Left kidney (tissue), 2 donors: ENCODE results near the gene USP13. TPM values are rescaled to one million over a fixed set of nuclear protein-coding genes. Genes with fewer than 3 reads are reported as not detected.

ENCODE experiments used
- DNase-seq: peaks from one replicate; pipeline ENCODE4 v3.0.0-alpha.2; 2013
- polyA plus RNA-seq: library from polyadenylated mRNA; unstranded; fragments of 120-200 nt; gene quantifications from one replicate; pipeline ENCODE4 v1.2.1, GENCODE V29; 2013; ENCODE audit not compliant: insufficient read length

USP13 gene
- polyA plus RNA-seq, 1 donor, result 19.0 TPM

- DNase-seq, result no peak
Measured at GRCh38 chr3:179697736-179698332, 45.0 kb downstream of the USP13 start.

GRCh38 chr3:179700716-179701115 lies 47.9 kb downstream of the USP13 start:
- no peak for DNase-seq

- no peak for DNase-seq
Measured at GRCh38 chr3:179701176-179701827, 48.5 kb downstream of the USP13 start.

GRCh38 chr3:179702271-179702947 lies 49.6 kb downstream of the USP13 start:
- DNase-seq, result no peak

- DNase-seq, result no peak
Measured at GRCh38 chr3:179703816-179704215, 51.0 kb downstream of the USP13 start.

GRCh38 chr3:179706233-179706632 lies 53.4 kb downstream of the USP13 start:
- no peak for DNase-seq

- DNase-seq, result no peak
Measured at GRCh38 chr3:179710079-179710478, 57.2 kb downstream of the USP13 start.

GRCh38 chr3:179713643-179714090 lies 60.8 kb downstream of the USP13 start:
- peak; percentile 21 for DNase-seq

- DNase-seq, result no peak
Measured at GRCh38 chr3:179715582-179715981, 62.7 kb downstream of the USP13 start.

GRCh38 chr3:179716226-179716625 lies 63.4 kb downstream of the USP13 start:
- DNase-seq, result no peak

- no peak for DNase-seq
Measured at GRCh38 chr3:179716811-179717210, 64.0 kb downstream of the USP13 start.

- no peak for DNase-seq
Measured at GRCh38 chr3:179717219-179717618, 64.4 kb downstream of the USP13 start.

- no peak for DNase-seq
Measured at GRCh38 chr3:179719048-179719734, 66.4 kb downstream of the USP13 start.

GRCh38 chr3:179720196-179720595 lies 67.4 kb downstream of the USP13 start:
- DNase-seq, result no peak

- DNase-seq, result no peak
Measured at GRCh38 chr3:179723617-179724016, 70.8 kb downstream of the USP13 start.

- DNase-seq, result no peak
Measured at GRCh38 chr3:179726075-179726699, 73.3 kb downstream of the USP13 start.

GRCh38 chr3:179729086-179729485 lies 76.2 kb downstream of the USP13 start:
- no peak for DNase-seq

GRCh38 chr3:179729981-179730380 lies 77.1 kb downstream of the USP13 start:
- DNase-seq, result no peak

GRCh38 chr3:179730506-179730905 lies 77.7 kb downstream of the USP13 start:
- DNase-seq, result no peak

- no peak for DNase-seq
Measured at GRCh38 chr3:179731544-179731943, 78.7 kb downstream of the USP13 start.

- no peak for DNase-seq
Measured at GRCh38 chr3:179732661-179733348, 80.0 kb downstream of the USP13 start.

GRCh38 chr3:179733797-179734196 lies 81.0 kb downstream of the USP13 start:
- no peak for DNase-seq
